Panc1 (cell line): Measurements from ENCODE around the gene INTS2. TPM values are rescaled to one million over a fixed set of nuclear protein-coding genes. Genes with fewer than 3 reads are reported as not detected.

Experiments
- ATAC-seq: fragments of 200-7000 bp; cut with Tn5 transposase; 2 replicates; pipeline ENCODE4 v1.9.1; 2020; ENCODE audit warnings: mild to moderate bottlenecking, moderate library complexity
- BruUV-seq: library from RNA; stranded (reverse); fragments of 400-500 nt; replicated peaks from 2 replicates; lab custom pipeline; 2021; lab: Mats Ljungman, UMichigan
- CTCF ChIA-PET: fragments of 300-600 bp; sonication (Branson Sonifier 250); formaldehyde crosslinking; loops from one replicate; lab custom pipeline; 2022; ENCODE audit warnings: antibody characterized with exemption; lab: Charles Lee
- POLR2A ChIA-PET: fragments of 300-600 bp; sonication (Branson Sonifier 250); formaldehyde crosslinking; loops from one replicate; lab custom pipeline; 2022; ENCODE audit warnings: antibody characterized with exemption; lab: Charles Lee
- DNase-seq: peaks from one replicate; pipeline ENCODE4 v3.0.0-alpha.2; 2010; ENCODE audit warnings: low read depth, low spot score
- H3K27ac ChIP-seq: 2 replicates; pipeline ENCODE4 v1.5.1; 2011; ENCODE audit warnings: mild to moderate bottlenecking, low read length, inconsistent platforms
- H3K27me3 ChIP-seq: fragments of 200-500 bp; sonication (Bioruptor generic); 2 replicates; pipeline ENCODE4 v1.6.0; 2014; ENCODE audit warnings: low read length, inconsistent platforms; ENCODE audit not compliant: control insufficient read depth, insufficient read depth
- H3K36me3 ChIP-seq: fragments of 200-500 bp; sonication (Bioruptor generic); 2 replicates; pipeline ENCODE4 v1.5.1; 2014; ENCODE audit warnings: inconsistent platforms, mild to moderate bottlenecking, low read length, moderate library complexity; ENCODE audit not compliant: control insufficient read depth, insufficient read depth
- H3K4me1 ChIP-seq: 2 replicates; pipeline ENCODE4 v1.5.1; 2011; ENCODE audit warnings: inconsistent platforms, mild to moderate bottlenecking, low read length, moderate library complexity; ENCODE audit not compliant: control insufficient read depth, insufficient read depth
- H3K4me3 ChIP-seq, 2 experiments: 2 replicates each; pipeline ENCODE4 v1.5.1; 2011 to 2012; ENCODE audit warnings: low read depth in 2 of 2, low read length in 2 of 2, mild to moderate bottlenecking in 2 of 2, inconsistent platforms in 1 of 2, moderate library complexity in 1 of 2
- H3K9me3 ChIP-seq: fragments of 200-500 bp; sonication (Bioruptor generic); 2 replicates; pipeline ENCODE4 v1.5.1; 2014; ENCODE audit warnings: low read depth, mild to moderate bottlenecking, inconsistent platforms, low read length, moderate library complexity; ENCODE audit not compliant: control insufficient read depth, insufficient read depth
- CTCF ChIP-seq: fragments of 450-650 bp; IDR thresholded peaks from 2 replicates; pipeline ENCODE4 v1.5.1; 2017; ENCODE audit warnings: mild to moderate bottlenecking
- POLR2AphosphoS5 ChIP-seq: IDR thresholded peaks from 2 replicates; pipeline ENCODE4 v1.6.1; 2012; ENCODE audit warnings: mild to moderate bottlenecking, low read depth, low read length, moderate library complexity
- REST ChIP-seq, 2 experiments: IDR thresholded peaks; 2 replicates each; pipeline ENCODE4 v1.6.1; 2011 to 2012; ENCODE audit warnings: low read depth in 2 of 2, control low read depth in 1 of 2, low read length in 1 of 2, mild to moderate bottlenecking in 1 of 2, moderate library complexity in 1 of 2; ENCODE audit not compliant: insufficient read depth in 1 of 2
- SIN3A ChIP-seq: IDR thresholded peaks from 2 replicates; pipeline ENCODE4 v1.6.1; 2012; ENCODE audit warnings: low read depth, mild to moderate bottlenecking, low read length, moderate library complexity, borderline replicate concordance; ENCODE audit not compliant: insufficient read depth
- TCF7L2 ChIP-seq: IDR thresholded peaks from 2 replicates; pipeline ENCODE4 v1.6.1; 2011; ENCODE audit warnings: mild to moderate bottlenecking, low read depth, low read length, inconsistent platforms
- in situ Hi-C: cut with HindIII; loops from 2 replicates; pipeline ENCODE4 v1.10.0; 2016; ENCODE audit warnings: low sequenced_read_pairs, low pct_unique_long_range_greater_than_20kb
- intact Hi-C: fragments of 100-400 bp; cut with micrococcal nuclease; formaldehyde crosslinking; loops from one replicate; pipeline ENCODE4 v1.10.0; 2022; ENCODE audit not compliant: unreplicated experiment
- total RNA-seq: library from RNA; stranded (reverse); gene quantifications from one replicate; pipeline ENCODE4 v1.2.1, GENCODE V29; 2021; ENCODE audit not compliant: unreplicated experiment

Gene INTS2
- total RNA-seq, 1 experiment from 2014 or later, result 32.5 TPM

GRCh38 chr17:61834610-61835009 lies 93.2 kb downstream of the INTS2 start:
- no peak overlapping the region for H3K27ac ChIP-seq
- H3K36me3 ChIP-seq, result no peaks in the 10 kb centered on the region
- intact Hi-C loops (no loop called here), in situ Hi-C loops (no loop called here)
- CTCF ChIA-PET, result no interaction called here
- ATAC-seq, result no peak
- no peak for DNase-seq
- H3K4me3 ChIP-seq, result no peak overlapping the region
- H3K27me3 ChIP-seq, result no peaks in the 10 kb centered on the region
- POLR2A ChIA-PET, result no interaction called here
- peaks cover 12% of the 10 kb centered on the region; the same call in 1 of the 2 replicates for H3K4me1 ChIP-seq
- no peaks in the 10 kb centered on the region for H3K9me3 ChIP-seq
- TF ChIP-seq CTCF (no peak), POLR2AphosphoS5 (no peak), TCF7L2 (no peak), SIN3A (no peak), REST (IDR thresholded peaks at IDR 0.05; ENCODE audit: insufficient read depth in 1 of 2, low read depth in 2 of 2, low read length in 1 of 2) (no peak)
- no TSS peak for BruUV-seq

- no peak for TF ChIP-seq REST (IDR thresholded peaks at IDR 0.05; ENCODE audit: insufficient read depth in 1 of 2, low read depth in 2 of 2, low read length in 1 of 2)
- no peak for TF ChIP-seq TCF7L2
- no peak for TF ChIP-seq CTCF
- TF ChIP-seq SIN3A, result no peak
- TF ChIP-seq POLR2AphosphoS5, result no peak
- POLR2A ChIA-PET, result interaction anchor here (0.5 to 0.6 kb wide), 3 partner anchors 41 to 701 kb away, joined by 3 to 5 read pairs (median 4); no protein-coding TSS in a partner anchor
- H3K36me3 ChIP-seq, result no peaks in the 10 kb centered on the region
- ATAC-seq (peak; percentile 81), DNase-seq (peak; percentile 10)
- H3K4me3 ChIP-seq, result no peak overlapping the region
- peaks cover 12% of the 10 kb centered on the region; the same call in 1 of the 2 replicates for H3K4me1 ChIP-seq
- H3K27me3 ChIP-seq, result no peaks in the 10 kb centered on the region
- in situ Hi-C loops (no loop called here), intact Hi-C loops (no loop called here)
- CTCF ChIA-PET, result interaction anchor here (0.6 kb wide), 2 partner anchors 178 to 194 kb away, joined by 3 read pairs; no protein-coding TSS in a partner anchor
- no TSS peak for BruUV-seq
- no peaks in the 10 kb centered on the region for H3K9me3 ChIP-seq
- H3K27ac ChIP-seq, result no peak overlapping the region
Observed at GRCh38 chr17:61833536-61834193, 94.1 kb downstream of the INTS2 start.
